Jurkat, Clone E6-1 (cell line): ENCODE data around the gene KRTAP13-1.

Experiments used
- DNase-seq: peaks from one replicate; pipeline ENCODE4 v3.0.0-alpha.2; 2011; ENCODE audit warnings: low read depth, low spot score
- H3K4me3 ChIP-seq: 2 replicates; pipeline ENCODE4 v1.5.1; 2011; ENCODE audit warnings: mild to moderate bottlenecking, low read length, control low read depth, moderate library complexity

Gene KRTAP13-1

GRCh38 chr21:30444204-30444603 lies 48.4 kb downstream of the KRTAP13-1 start:
- H3K4me3 ChIP-seq = no peak overlapping the region
- no peak for DNase-seq
